Trophoblast cell (in vitro differentiated cells and primary cell): ENCODE data around the gene AKAP6.

Source experiments
- DNase-seq, 2 donors: peaks; one replicate each; pipeline ENCODE4 v3.0.0-alpha.2; 2016
- H2AFZ ChIP-seq: 2 replicates; pipeline ENCODE4 v1.6.1; 2013; ENCODE audit warnings: low read length, moderate library complexity, mild to moderate bottlenecking; ENCODE audit not compliant: insufficient read depth, poor library complexity
- H2AK5ac ChIP-seq: 2 replicates; pipeline ENCODE4 v1.6.1; 2013; ENCODE audit warnings: mild to moderate bottlenecking, low read length
- H2BK120ac ChIP-seq: 2 replicates; pipeline ENCODE4 v1.6.1; 2013; ENCODE audit warnings: low read length, mild to moderate bottlenecking, moderate library complexity; ENCODE audit not compliant: insufficient read depth, poor library complexity
- H2BK12ac ChIP-seq: 2 replicates; pipeline ENCODE4 v1.6.1; 2013; ENCODE audit warnings: mild to moderate bottlenecking, low read length, moderate library complexity
- H2BK5ac ChIP-seq: 2 replicates; pipeline ENCODE4 v1.6.1; 2013; ENCODE audit warnings: low read length, low read depth, moderate library complexity, mild to moderate bottlenecking; ENCODE audit not compliant: poor library complexity
- H3K14ac ChIP-seq: 2 replicates; pipeline ENCODE4 v1.6.1; 2013; ENCODE audit warnings: mild to moderate bottlenecking, low read length
- H3K18ac ChIP-seq: 2 replicates; pipeline ENCODE4 v1.6.1; 2013; ENCODE audit warnings: mild to moderate bottlenecking, low read length
- H3K23ac ChIP-seq: 2 replicates; pipeline ENCODE4 v1.6.1; 2013; ENCODE audit warnings: low read length
- H3K27ac ChIP-seq: 2 replicates; pipeline ENCODE4 v1.5.1; 2013; ENCODE audit warnings: low read depth, mild to moderate bottlenecking, inconsistent platforms, low read length, moderate library complexity
- H3K27me3 ChIP-seq: 2 replicates; pipeline ENCODE4 v1.6.1; 2013; ENCODE audit warnings: inconsistent platforms, mild to moderate bottlenecking, low read length, moderate library complexity; ENCODE audit not compliant: insufficient read depth
- H3K36me3 ChIP-seq, 2 experiments: 1 replicate in 1 of 2; 2 replicates in 1 of 2; pipeline ENCODE4 v1.6.1; 2013; ENCODE audit warnings: low read length in 2 of 2, mild to moderate bottlenecking in 2 of 2, moderate library complexity in 1 of 2; ENCODE audit not compliant: insufficient read depth in 2 of 2, control insufficient read depth in 1 of 2
- H3K4ac ChIP-seq: 2 replicates; pipeline ENCODE4 v1.6.1; 2013; ENCODE audit warnings: low read depth, mild to moderate bottlenecking, low read length, moderate library complexity
- H3K4me1 ChIP-seq, 2 experiments: 1 replicate in 1 of 2; 2 replicates in 1 of 2; pipeline ENCODE4 v1.6.1; 2013; ENCODE audit warnings: low read length in 2 of 2, mild to moderate bottlenecking in 2 of 2, moderate library complexity in 1 of 2; ENCODE audit not compliant: insufficient read depth in 2 of 2, control insufficient read depth in 1 of 2
- H3K4me2 ChIP-seq: 2 replicates; pipeline ENCODE4 v1.6.1; 2013; ENCODE audit warnings: inconsistent platforms, mild to moderate bottlenecking, low read length, moderate library complexity
- H3K4me3 ChIP-seq: 2 replicates; pipeline ENCODE4 v1.5.1; 2013; ENCODE audit warnings: mild to moderate bottlenecking, low read depth, low read length, inconsistent platforms
- H3K79me1 ChIP-seq: one replicate; pipeline ENCODE4 v1.6.1; 2013; ENCODE audit warnings: low read length
- H3K79me2 ChIP-seq: 2 replicates; pipeline ENCODE4 v1.6.1; 2013; ENCODE audit warnings: low read length, mild to moderate bottlenecking; ENCODE audit not compliant: control insufficient read depth, insufficient read depth, poor library complexity
- H3K9ac ChIP-seq: 2 replicates; pipeline ENCODE4 v1.6.1; 2013; ENCODE audit warnings: mild to moderate bottlenecking, low read length
- H3K9me3 ChIP-seq: 2 replicates; pipeline ENCODE4 v1.6.1; 2013; ENCODE audit warnings: low read depth, mild to moderate bottlenecking, control low read depth, inconsistent platforms, low read length; ENCODE audit not compliant: insufficient read depth
- H4K12ac ChIP-seq: 2 replicates; pipeline ENCODE4 v1.6.1; 2013; ENCODE audit warnings: low read depth, mild to moderate bottlenecking, low read length, moderate library complexity
- H4K8ac ChIP-seq: 2 replicates; pipeline ENCODE4 v1.6.1; 2013; ENCODE audit warnings: low read depth, mild to moderate bottlenecking, low read length, moderate library complexity
- H4K91ac ChIP-seq: one replicate; pipeline ENCODE4 v1.6.1; 2013; ENCODE audit warnings: low read depth, mild to moderate bottlenecking, low read length, moderate library complexity
- WGBS: extraction: QIAGEN DNeasy Blood & Tissue Kit; methylation state at CpG from one replicate; pipeline ENCODE4 v1.1.7; 2013; ENCODE audit warnings: missing lambda C conversion rate; ENCODE audit not compliant: insufficient read length, insufficient coverage; ENCODE audit errors: extremely low coverage; 5-methylcytosine and 5-hydroxymethylcytosine counted together

AKAP6 gene

DNA sequence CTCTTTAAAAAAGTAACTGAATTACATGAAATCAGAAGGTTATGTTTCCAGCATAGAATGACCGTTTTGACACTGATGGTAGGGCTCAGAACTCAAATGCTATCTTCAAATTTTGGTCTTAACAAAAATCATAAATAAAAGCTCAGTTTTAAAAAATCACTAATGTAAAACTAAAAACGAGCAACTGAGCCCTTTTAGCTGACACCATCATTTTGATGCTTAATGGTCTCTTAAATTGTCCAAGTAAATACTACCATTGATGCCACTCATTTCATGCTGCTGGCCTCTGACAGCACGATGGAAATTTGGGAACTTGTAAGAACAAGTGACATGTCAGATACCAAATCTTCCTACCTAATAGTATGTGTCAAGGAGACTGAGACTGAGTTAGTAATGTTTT lies 205.0 kb downstream of the AKAP6 start:
- Histone ChIP-seq H3K4ac (no peak overlapping the region), H3K4me1 (peaks cover 0 to 3% of the 10 kb centered on the region in 2 experiments), H4K91ac (no peak overlapping the region), H3K9ac (no peak overlapping the region), H3K23ac (no peak overlapping the region), H3K79me2 (no peaks in the 10 kb centered on the region), H3K27me3 (no peaks in the 10 kb centered on the region), H2BK120ac (no peak overlapping the region), H2AK5ac (no peak overlapping the region), H3K9me3 (no peaks in the 10 kb centered on the region), H3K18ac (no peak overlapping the region), H2AFZ (no peak overlapping the region), H2BK5ac (no peak overlapping the region), H4K8ac (no peak overlapping the region), H3K14ac (no peak overlapping the region), H3K4me2 (no peak overlapping the region), H3K27ac (no peak overlapping the region), H4K12ac (no peak overlapping the region), H3K36me3 (no peaks in the 10 kb centered on the region), H3K79me1 (no peaks in the 10 kb centered on the region), H2BK12ac (no peak overlapping the region), H3K4me3 (no peak overlapping the region)
- WGBS: no CpG with 5 or more reads among the region's 3 CpGs
- DNase-seq: no peak

DNA sequence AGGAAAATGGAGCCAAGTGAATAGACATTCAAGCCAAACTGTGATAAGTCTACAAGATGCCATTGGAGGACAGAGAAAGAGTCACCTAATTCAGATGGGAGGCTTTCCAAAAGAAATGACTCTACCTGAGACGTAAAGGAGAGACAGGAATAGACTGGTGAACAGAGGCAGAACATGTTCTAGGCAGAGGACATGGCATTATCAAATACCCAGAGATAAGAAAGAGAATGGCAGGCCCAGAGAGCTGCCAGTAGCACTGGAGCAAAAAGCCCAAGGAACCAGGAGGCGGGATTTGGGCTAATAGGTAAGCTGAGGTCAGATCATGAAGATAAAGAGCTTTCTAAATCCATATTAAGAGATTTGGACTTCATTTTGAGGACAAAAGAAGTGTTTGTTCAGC lies 207.1 kb downstream of the AKAP6 start:
- Histone ChIP-seq H4K12ac (no peak overlapping the region), H3K27ac (no peak overlapping the region), H3K4me1 (no peaks in the 10 kb centered on the region), H3K18ac (no peak overlapping the region), H2BK120ac (no peak overlapping the region), H4K8ac (no peak overlapping the region), H2BK5ac (no peak overlapping the region), H3K79me1 (no peaks in the 10 kb centered on the region), H3K4me3 (no peak overlapping the region), H2BK12ac (no peak overlapping the region), H3K14ac (no peak overlapping the region), H4K91ac (no peak overlapping the region), H3K4me2 (no peak overlapping the region), H3K9me3 (no peaks in the 10 kb centered on the region), H3K23ac (no peak overlapping the region), H3K36me3 (no peaks in the 10 kb centered on the region), H3K4ac (no peak overlapping the region), H3K9ac (no peak overlapping the region), H3K79me2 (no peaks in the 10 kb centered on the region), H2AFZ (no peak overlapping the region), H3K27me3 (no peaks in the 10 kb centered on the region), H2AK5ac (no peak overlapping the region)
- no CpG with 5 or more reads among the region's 2 CpGs for WGBS
- DNase-seq: no peak

DNA sequence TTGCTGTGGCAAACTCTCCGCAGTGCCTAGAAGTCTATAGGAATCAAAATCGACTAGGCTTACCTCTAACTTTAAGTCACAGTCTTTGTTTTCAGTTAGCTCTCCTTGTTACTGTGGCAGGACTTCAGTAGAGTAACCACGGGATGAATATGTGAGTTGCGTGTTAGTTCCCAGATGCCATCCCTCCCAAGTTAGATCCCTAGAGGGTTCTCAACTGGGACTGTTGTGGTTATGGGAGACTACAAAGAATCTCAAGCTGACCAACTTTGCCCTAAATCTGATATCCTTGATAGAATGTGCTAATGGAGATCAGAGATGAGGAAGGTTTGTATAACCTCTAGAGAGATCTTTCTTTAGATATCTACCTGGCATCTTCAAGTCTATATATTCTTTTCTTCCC lies 208.1 kb downstream of the AKAP6 start:
- no peak overlapping the region for H2BK120ac ChIP-seq
- H2AK5ac ChIP-seq: no peak overlapping the region
- no peak overlapping the region for H3K23ac ChIP-seq

DNA sequence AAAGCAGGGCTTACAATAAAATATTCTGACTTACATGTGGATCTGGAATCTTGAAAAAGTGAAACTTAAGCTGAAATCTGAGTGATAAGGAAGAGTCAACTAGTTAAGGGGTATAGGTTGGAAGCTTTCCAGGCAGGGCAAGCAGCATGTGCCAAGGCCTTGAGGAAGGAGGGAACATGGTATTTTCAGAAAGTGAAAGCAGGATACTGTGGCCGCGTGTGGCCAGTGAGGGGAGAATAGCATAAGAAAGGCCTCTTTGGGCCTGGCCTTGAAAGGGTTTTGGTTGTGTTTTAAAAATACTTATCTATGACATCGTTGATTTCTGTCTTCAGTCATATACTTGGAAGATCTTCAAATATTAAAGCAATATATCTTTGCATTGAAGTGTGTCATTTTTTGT lies 213.4 kb downstream of the AKAP6 start:
- no CpG with 5 or more reads among the region's 3 CpGs for WGBS
- no peak overlapping the region for H2BK5ac ChIP-seq
- no peaks in the 10 kb centered on the region for H3K27me3 ChIP-seq
- no peaks in the 10 kb centered on the region for H3K9me3 ChIP-seq
- no peak overlapping the region for H3K18ac ChIP-seq
- no peak overlapping the region for H3K4me2 ChIP-seq
- peaks cover 0 to 5% of the 10 kb centered on the region in 2 experiments for H3K4me1 ChIP-seq
- no peak overlapping the region for H3K23ac ChIP-seq
- no peak overlapping the region for H4K12ac ChIP-seq
- H3K4ac ChIP-seq: no peak overlapping the region
- H2BK120ac ChIP-seq: no peak overlapping the region
- no peaks in the 10 kb centered on the region for H3K79me1 ChIP-seq
- no peak overlapping the region for H2AFZ ChIP-seq
- H3K4me3 ChIP-seq: no peak overlapping the region
- no peak overlapping the region for H2BK12ac ChIP-seq
- DNase-seq: no peak
- no peaks in the 10 kb centered on the region for H3K36me3 ChIP-seq
- no peaks in the 10 kb centered on the region for H3K79me2 ChIP-seq
- H3K27ac ChIP-seq: no peak overlapping the region
- no peak overlapping the region for H4K91ac ChIP-seq
- no peak overlapping the region for H3K14ac ChIP-seq
- H4K8ac ChIP-seq: no peak overlapping the region
- H3K9ac ChIP-seq: no peak overlapping the region
- no peak overlapping the region for H2AK5ac ChIP-seq

More for the DNA sequence above, 208.1 kb downstream of the AKAP6 start:
- no peak overlapping the region for H3K4me2 ChIP-seq
- no peak overlapping the region for H2AFZ ChIP-seq
- H3K79me2 ChIP-seq: no peaks in the 10 kb centered on the region
- no peak overlapping the region for H2BK5ac ChIP-seq
- H4K91ac ChIP-seq: no peak overlapping the region
- no peak overlapping the region for H2BK12ac ChIP-seq
- no peak overlapping the region for H3K14ac ChIP-seq
- no peak overlapping the region for H3K18ac ChIP-seq
- no peaks in the 10 kb centered on the region for H3K36me3 ChIP-seq
- H4K12ac ChIP-seq: no peak overlapping the region
- H3K9ac ChIP-seq: peak overlapping the region; percentile 21
- H3K27me3 ChIP-seq: no peaks in the 10 kb centered on the region
- no peak overlapping the region for H3K4ac ChIP-seq
- H4K8ac ChIP-seq: no peak overlapping the region
- DNase-seq: no peak
- H3K4me3 ChIP-seq: no peak overlapping the region
- no CpG with 5 or more reads among the region's 4 CpGs for WGBS
- H3K79me1 ChIP-seq: no peaks in the 10 kb centered on the region
- H3K27ac ChIP-seq: no peak overlapping the region
- H3K9me3 ChIP-seq: no peaks in the 10 kb centered on the region
- no peaks in the 10 kb centered on the region for H3K4me1 ChIP-seq
